GM04504 (cell line): Measurements from ENCODE around the gene GPR119.
"Not testable (repeated sequence)": the region's sequence is repeated elsewhere in the genome, so short reads cannot be mapped to it uniquely, and the experiment has no call there.

Source experiments
- DNase-seq: peaks from one replicate; pipeline ENCODE4 v3.0.0-alpha.2; 2012; ENCODE audit warnings: low read depth

GPR119 gene

GRCh38 chrX:130385520-130385919 is at the start of gene GPR119:
GPR119 (minus strand) TSS chrX:130385674; CDS start chrX:130385447, 227 bp downstream.
- DNase-seq, result no peak

- not testable (repeated sequence) for DNase-seq
Observed at GRCh38 chrX:130429236-130429635, 43.8 kb upstream of the GPR119 start.

- no peak for DNase-seq
Observed at GRCh38 chrX:130426531-130426930, 41.1 kb upstream of the GPR119 start.

GRCh38 chrX:130419263-130419662 is 33.8 kb upstream of the GPR119 start:
- DNase-seq, result no peak

GRCh38 chrX:130418740-130419139 is 33.3 kb upstream of the GPR119 start:
- no peak for DNase-seq

- no peak for DNase-seq
Observed at GRCh38 chrX:130418066-130418465, 32.6 kb upstream of the GPR119 start.

- DNase-seq, result no peak
Observed at GRCh38 chrX:130416785-130417184, 31.3 kb upstream of the GPR119 start.

- DNase-seq, result no peak
Observed at GRCh38 chrX:130415201-130415600, 29.7 kb upstream of the GPR119 start.

GRCh38 chrX:130414800-130415199 is 29.3 kb upstream of the GPR119 start:
- no peak for DNase-seq

- DNase-seq, result no peak
Observed at GRCh38 chrX:130413415-130413814, 27.9 kb upstream of the GPR119 start.

- no peak for DNase-seq
Observed at GRCh38 chrX:130402208-130402684, 16.8 kb upstream of the GPR119 start.

- DNase-seq, result peak; percentile 28
Observed at GRCh38 chrX:130401415-130402207, 16.1 kb upstream of the GPR119 start, which contains the start of gene RBMX2. RBMX2 (plus strand) TSS chrX:130401987; CDS start chrX:130402033, 46 bp downstream.

GRCh38 chrX:130395341-130395740 is 9.9 kb upstream of the GPR119 start:
- DNase-seq, result no peak

GRCh38 chrX:130393451-130394074 is 8.1 kb upstream of the GPR119 start:
- DNase-seq, result peak; percentile 33

GRCh38 chrX:130386408-130386808 is 934 bp upstream of the GPR119 start:
- no peak for DNase-seq

GRCh38 chrX:130378024-130378669 is 7.3 kb downstream of the GPR119 start:
- DNase-seq, result no peak

GRCh38 chrX:130376077-130376476 is 9.4 kb downstream of the GPR119 start:
- no peak for DNase-seq

GRCh38 chrX:130352050-130352449 is 33.4 kb downstream of the GPR119 start:
- DNase-seq, result not testable (repeated sequence)

- no peak for DNase-seq
Observed at GRCh38 chrX:130351567-130351966, 33.9 kb downstream of the GPR119 start.

GRCh38 chrX:130347321-130347720 is 38.2 kb downstream of the GPR119 start:
- no peak for DNase-seq

GRCh38 chrX:130343411-130343810 is 42.1 kb downstream of the GPR119 start:
- DNase-seq, result no peak

- no peak for DNase-seq
Observed at GRCh38 chrX:130340271-130340670, 45.2 kb downstream of the GPR119 start.
